SK-N-SH treated with all-trans-retinoic acid at 6 μM for 48 hours (cell line): ENCODE results near the gene TMED5.

Experiments used
- ATAC-seq: fragments of 200-7000 bp; cut with Tn5 transposase; 3 replicates; pipeline ENCODE4 v1.9.1; 2020; ENCODE audit warnings: mild to moderate bottlenecking, moderate library complexity
- ARNTL ChIP-seq: fragments of 450-650 bp; formaldehyde crosslinking; IDR thresholded peaks from 2 replicates; pipeline ENCODE4 v1.5.0; 2020; ENCODE audit warnings: low read depth, mild to moderate bottlenecking, moderate library complexity, borderline replicate concordance
- BACH2 ChIP-seq: fragments of 250-450 bp; sonication (Bioruptor Pico); IDR thresholded peaks from 2 replicates; pipeline ENCODE4 v1.9.0; 2021; ENCODE audit warnings: mild to moderate bottlenecking, borderline replicate concordance
- CSDC2 ChIP-seq: fragments of 250-450 bp; sonication (Bioruptor Pico); IDR thresholded peaks from 2 replicates; pipeline ENCODE4 v1.5.0; 2020; ENCODE audit warnings: mild to moderate bottlenecking, moderate library complexity
- ESRRG ChIP-seq: fragments of 250-450 bp; sonication (Bioruptor Pico); IDR thresholded peaks from 2 replicates; pipeline ENCODE4 v1.6.1; 2021; ENCODE audit warnings: mild to moderate bottlenecking
- GLIS3 ChIP-seq: fragments of 250-450 bp; sonication (Bioruptor Pico); IDR thresholded peaks from 2 replicates; pipeline ENCODE4 v1.5.0; 2020; ENCODE audit warnings: mild to moderate bottlenecking, moderate library complexity
- ISL1 ChIP-seq: fragments of 250-450 bp; sonication (Bioruptor Pico); IDR thresholded peaks from 2 replicates; pipeline ENCODE4 v2.1.2; 2022; ENCODE audit warnings: mild to moderate bottlenecking, moderate library complexity
- PPARA ChIP-seq: fragments of 250-450 bp; sonication (Bioruptor Pico); IDR thresholded peaks from 2 replicates; pipeline ENCODE4 v1.5.0; 2020; ENCODE audit warnings: mild to moderate bottlenecking, borderline replicate concordance
- RARB ChIP-seq: fragments of 250-450 bp; sonication (Bioruptor Pico); IDR thresholded peaks from 2 replicates; pipeline ENCODE4 v1.8.0; 2021; ENCODE audit warnings: mild to moderate bottlenecking, moderate library complexity
- TCF4 ChIP-seq: fragments of 250-450 bp; sonication (Bioruptor Pico); IDR thresholded peaks from 2 replicates; pipeline ENCODE4 v1.8.0; 2021; ENCODE audit warnings: mild to moderate bottlenecking, moderate library complexity, borderline replicate concordance
- TOX ChIP-seq: fragments of 250-450 bp; sonication (Bioruptor Pico); IDR thresholded peaks from 2 replicates; pipeline ENCODE4 v1.8.0; 2021; ENCODE audit warnings: mild to moderate bottlenecking, moderate library complexity, borderline replicate concordance
- ZC3H10 ChIP-seq: fragments of 250-450 bp; sonication (Bioruptor Pico); IDR thresholded peaks from 2 replicates; pipeline ENCODE4 v1.5.1; 2021; ENCODE audit warnings: mild to moderate bottlenecking, moderate library complexity
- ZFP3 ChIP-seq: fragments of 250-450 bp; sonication (Bioruptor Pico); IDR thresholded peaks from 2 replicates; pipeline ENCODE4 v1.5.0; 2020; ENCODE audit warnings: mild to moderate bottlenecking, moderate library complexity
- ZFP30 ChIP-seq: fragments of 450-650 bp; formaldehyde crosslinking; IDR thresholded peaks from 2 replicates; pipeline ENCODE4 v1.5.0; 2022; ENCODE audit warnings: mild to moderate bottlenecking, moderate library complexity
- ZNF70 ChIP-seq: fragments of 450-650 bp; formaldehyde crosslinking; IDR thresholded peaks from 2 replicates; pipeline ENCODE4 v1.5.0; 2020; ENCODE audit warnings: mild to moderate bottlenecking, moderate library complexity
- ZNF8 ChIP-seq: fragments of 450-650 bp; formaldehyde crosslinking; IDR thresholded peaks from 2 replicates; pipeline ENCODE4 v1.5.0; 2020; ENCODE audit warnings: mild to moderate bottlenecking, moderate library complexity
- TF ChIP-seq, protein P1 (sequence below): fragments of 250-450 bp; sonication (Bioruptor Pico); IDR thresholded peaks from 2 replicates; pipeline ENCODE4 v1.8.0; 2020; ENCODE audit warnings: mild to moderate bottlenecking, moderate library complexity, borderline replicate concordance
- TF ChIP-seq, protein P2 (sequence below): fragments of 250-450 bp; sonication (Bioruptor Pico); IDR thresholded peaks from 2 replicates; pipeline ENCODE4 v1.8.0; 2021; ENCODE audit warnings: low read depth, mild to moderate bottlenecking, moderate library complexity, borderline replicate concordance
- TF ChIP-seq, protein P3 (sequence below): fragments of 250-450 bp; sonication (Bioruptor Pico); IDR thresholded peaks from 2 replicates; pipeline ENCODE4 v1.5.1; 2020; ENCODE audit warnings: low read depth, mild to moderate bottlenecking, moderate library complexity

TMED5 gene

DNA sequence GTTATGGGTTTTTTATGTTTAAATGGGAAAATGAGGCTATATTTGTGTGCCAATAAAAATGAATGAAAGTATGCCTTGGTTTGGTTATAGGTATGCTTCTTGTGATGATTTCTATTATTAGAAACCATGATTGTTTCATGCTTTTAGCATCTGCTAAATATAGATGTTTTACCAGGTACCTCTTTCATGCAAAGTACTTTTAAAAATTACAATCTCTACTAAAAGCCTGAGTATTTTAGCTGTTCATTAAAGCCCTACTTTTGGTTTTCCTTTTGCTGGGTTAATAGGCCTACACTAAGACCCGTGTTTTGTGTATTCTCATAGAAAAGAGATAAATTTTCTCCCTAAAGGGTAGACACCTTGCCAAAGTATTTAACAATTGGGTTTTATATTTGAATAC, 69.1 kb downstream of the TMED5 start:
- no peak for TF ChIP-seq ZFP3 (CRISPR knock-in tag)
- no peak for TF ChIP-seq CSDC2
- no peak for TF ChIP-seq ZNF70
- TF ChIP-seq ZFP30, result no peak
- ATAC-seq, result no peak

DNA sequence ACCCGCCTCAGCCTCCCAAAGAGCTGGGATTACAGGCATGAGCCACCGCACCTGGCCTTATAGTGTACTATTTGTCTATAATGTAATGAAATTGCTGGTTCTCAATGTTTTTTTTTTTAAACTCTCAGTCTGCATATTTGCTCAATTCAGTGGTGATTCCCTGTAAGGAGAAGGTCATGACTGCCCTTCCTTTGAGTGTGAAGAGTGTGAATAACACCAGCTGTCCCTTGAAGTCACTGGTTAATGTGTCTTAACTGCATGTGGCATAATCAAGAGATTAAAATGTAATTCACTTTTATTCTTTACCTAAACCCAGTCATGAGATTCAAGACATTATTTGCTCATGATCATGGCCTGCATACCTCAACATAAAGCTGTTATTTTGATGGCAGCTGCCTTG, 70.6 kb downstream of the TMED5 start:
- TF ChIP-seq, protein P1, sequence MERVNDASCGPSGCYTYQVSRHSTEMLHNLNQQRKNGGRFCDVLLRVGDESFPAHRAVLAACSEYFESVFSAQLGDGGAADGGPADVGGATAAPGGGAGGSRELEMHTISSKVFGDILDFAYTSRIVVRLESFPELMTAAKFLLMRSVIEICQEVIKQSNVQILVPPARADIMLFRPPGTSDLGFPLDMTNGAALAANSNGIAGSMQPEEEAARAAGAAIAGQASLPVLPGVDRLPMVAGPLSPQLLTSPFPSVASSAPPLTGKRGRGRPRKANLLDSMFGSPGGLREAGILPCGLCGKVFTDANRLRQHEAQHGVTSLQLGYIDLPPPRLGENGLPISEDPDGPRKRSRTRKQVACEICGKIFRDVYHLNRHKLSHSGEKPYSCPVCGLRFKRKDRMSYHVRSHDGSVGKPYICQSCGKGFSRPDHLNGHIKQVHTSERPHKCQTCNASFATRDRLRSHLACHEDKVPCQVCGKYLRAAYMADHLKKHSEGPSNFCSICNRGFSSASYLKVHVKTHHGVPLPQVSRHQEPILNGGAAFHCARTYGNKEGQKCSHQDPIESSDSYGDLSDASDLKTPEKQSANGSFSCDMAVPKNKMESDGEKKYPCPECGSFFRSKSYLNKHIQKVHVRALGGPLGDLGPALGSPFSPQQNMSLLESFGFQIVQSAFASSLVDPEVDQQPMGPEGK (CRISPR knock-in tag), result no peak
- TF ChIP-seq ZNF70, result no peak
- no peak for TF ChIP-seq PPARA (CRISPR knock-in tag)
- no peak for ATAC-seq

DNA sequence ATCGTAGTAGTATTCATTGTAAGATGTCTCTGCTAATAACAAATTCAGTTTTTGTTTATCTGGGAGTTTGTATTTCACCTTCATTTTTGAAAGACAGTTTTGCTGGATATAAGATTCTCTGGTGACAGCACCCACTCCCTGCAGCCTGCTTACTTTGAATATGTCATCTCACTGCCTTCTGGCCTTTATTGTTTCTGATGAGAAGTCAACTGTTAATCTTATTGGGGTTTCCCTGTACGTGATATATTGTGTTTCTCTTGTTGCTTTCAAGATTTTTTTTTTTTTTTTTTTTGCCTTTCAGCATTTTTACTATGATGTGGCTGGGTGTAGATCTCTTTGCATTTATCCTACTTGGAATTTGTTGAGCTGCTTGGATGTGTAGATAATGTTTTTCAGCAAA, 71.9 kb downstream of the TMED5 start:
- TF ChIP-seq TOX (no peak), CSDC2 (no peak), ZFP3 (CRISPR knock-in tag) (no peak), PPARA (CRISPR knock-in tag) (no peak), ARNTL (CRISPR knock-in tag) (no peak), ZNF70 (no peak), TCF4 (CRISPR knock-in tag) (no peak)
- TF ChIP-seq, protein P2, sequence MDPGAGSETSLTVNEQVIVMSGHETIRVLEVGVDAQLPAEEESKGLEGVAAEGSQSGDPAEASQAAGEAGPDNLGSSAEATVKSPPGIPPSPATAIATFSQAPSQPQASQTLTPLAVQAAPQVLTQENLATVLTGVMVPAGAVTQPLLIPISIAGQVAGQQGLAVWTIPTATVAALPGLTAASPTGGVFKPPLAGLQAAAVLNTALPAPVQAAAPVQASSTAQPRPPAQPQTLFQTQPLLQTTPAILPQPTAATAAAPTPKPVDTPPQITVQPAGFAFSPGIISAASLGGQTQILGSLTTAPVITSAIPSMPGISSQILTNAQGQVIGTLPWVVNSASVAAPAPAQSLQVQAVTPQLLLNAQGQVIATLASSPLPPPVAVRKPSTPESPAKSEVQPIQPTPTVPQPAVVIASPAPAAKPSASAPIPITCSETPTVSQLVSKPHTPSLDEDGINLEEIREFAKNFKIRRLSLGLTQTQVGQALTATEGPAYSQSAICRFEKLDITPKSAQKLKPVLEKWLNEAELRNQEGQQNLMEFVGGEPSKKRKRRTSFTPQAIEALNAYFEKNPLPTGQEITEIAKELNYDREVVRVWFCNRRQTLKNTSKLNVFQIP (CRISPR knock-in tag), result no peak
- ATAC-seq, result no peak

DNA sequence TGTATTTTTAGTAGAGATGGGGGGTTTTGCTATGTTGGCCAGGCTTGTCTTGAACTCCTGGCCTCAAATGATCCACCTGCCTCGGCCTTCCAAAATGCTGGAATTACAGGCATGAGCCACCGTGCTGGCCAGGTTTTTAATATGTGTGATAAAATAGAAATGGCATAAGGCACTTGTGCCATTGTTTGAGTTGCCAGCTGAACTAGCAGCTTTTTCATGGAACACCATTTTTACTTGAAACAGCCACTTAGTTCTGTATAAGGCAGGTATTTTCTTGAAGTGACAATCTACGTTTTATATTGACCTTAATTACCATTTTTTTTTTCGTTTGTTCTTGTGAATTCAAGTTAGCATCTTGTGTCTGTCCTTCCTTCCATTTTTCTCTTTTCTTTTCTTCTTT, 72.8 kb downstream of the TMED5 start:
- TF ChIP-seq PPARA (CRISPR knock-in tag) (no peak), ISL1 (no peak), TOX (no peak)
- TF ChIP-seq, protein P1 (CRISPR knock-in tag), result no peak
- ATAC-seq, result no peak

DNA sequence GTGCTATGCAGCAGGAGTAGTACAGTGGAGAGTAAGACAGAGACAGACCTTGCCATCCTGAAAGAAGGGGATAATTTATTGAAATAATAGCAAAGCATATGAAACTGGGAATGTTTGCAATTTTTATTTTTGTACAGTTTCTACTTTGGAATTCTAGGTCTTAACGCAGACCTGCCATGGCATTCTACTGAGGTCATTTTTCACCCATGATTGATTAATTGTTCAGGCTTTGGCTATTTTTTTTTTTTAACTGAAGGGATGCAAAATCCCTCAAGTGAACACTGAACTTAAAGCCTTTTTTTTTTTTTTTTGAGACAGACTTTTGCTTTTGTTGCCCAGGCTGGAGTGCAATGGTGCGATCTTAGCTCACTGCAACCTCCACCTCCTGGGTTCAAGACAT, 74.0 kb downstream of the TMED5 start:
- ATAC-seq, result peak; percentile 80
- TF ChIP-seq ZFP3 (CRISPR knock-in tag) (no peak), ESRRG (CRISPR knock-in tag) (no peak), ISL1 (no peak), ZFP30 (no peak), ZNF8 (CRISPR knock-in tag) (no peak), ZNF70 (no peak), GLIS3 (CRISPR knock-in tag) (no peak), ZC3H10 (no peak), ARNTL (CRISPR knock-in tag) (no peak), RARB (CRISPR knock-in tag) (no peak), BACH2 (CRISPR knock-in tag) (no peak)
- TF ChIP-seq, protein P1 (CRISPR knock-in tag), result no peak
- TF ChIP-seq, protein P2 (CRISPR knock-in tag), result no peak
- TF ChIP-seq, protein P3, sequence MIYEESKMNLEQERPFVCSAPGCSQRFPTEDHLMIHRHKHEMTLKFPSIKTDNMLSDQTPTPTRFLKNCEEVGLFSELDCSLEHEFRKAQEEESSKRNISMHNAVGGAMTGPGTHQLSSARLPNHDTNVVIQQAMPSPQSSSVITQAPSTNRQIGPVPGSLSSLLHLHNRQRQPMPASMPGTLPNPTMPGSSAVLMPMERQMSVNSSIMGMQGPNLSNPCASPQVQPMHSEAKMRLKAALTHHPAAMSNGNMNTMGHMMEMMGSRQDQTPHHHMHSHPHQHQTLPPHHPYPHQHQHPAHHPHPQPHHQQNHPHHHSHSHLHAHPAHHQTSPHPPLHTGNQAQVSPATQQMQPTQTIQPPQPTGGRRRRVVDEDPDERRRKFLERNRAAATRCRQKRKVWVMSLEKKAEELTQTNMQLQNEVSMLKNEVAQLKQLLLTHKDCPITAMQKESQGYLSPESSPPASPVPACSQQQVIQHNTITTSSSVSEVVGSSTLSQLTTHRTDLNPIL (CRISPR knock-in tag), result no peak
